Measurements from ENCODE around the gene SEL1L.

- no peak for TF ChIP-seq MYC (CRISPR knock-in tag; IDR thresholded peaks at IDR 0.05; ENCODE audit: borderline replicate concordance)
- no peak for TF ChIP-seq ZNF3 (CRISPR knock-in tag; IDR thresholded peaks at IDR 0.05)
- TF ChIP-seq PITX1 (CRISPR knock-in tag; IDR thresholded peaks at IDR 0.05): no peak
- TF ChIP-seq ZNF329 (CRISPR knock-in tag; IDR thresholded peaks at IDR 0.05; ENCODE audit: low read depth): no peak
- no peak for TF ChIP-seq USF2 (IDR thresholded peaks at IDR 0.05; ENCODE audit: low read depth, low read length)
- no peak for TF ChIP-seq USF2 (CRISPR knock-in tag; IDR thresholded peaks at IDR 0.05; ENCODE audit: borderline replicate concordance)
- TF ChIP-seq ZSCAN29 (CRISPR knock-in tag; conservative IDR thresholded peaks at IDR 0.05): no peak
- TF ChIP-seq TRIM24 (CRISPR knock-in tag; IDR thresholded peaks at IDR 0.05): no peak
- no peak for TF ChIP-seq RFX5 (IDR thresholded peaks at IDR 0.05; ENCODE audit: low read depth, low read length)
- no peak for TF ChIP-seq ARHGAP35 (CRISPR knock-in tag; IDR thresholded peaks at IDR 0.05; ENCODE audit: borderline replicate concordance)
These were observed 15.8 kb downstream of the SEL1L start for GRCh38 chr14:81517798-81518398.
